Measurements from ENCODE around the gene TTLL9. TPM values are rescaled to one million over a fixed set of nuclear protein-coding genes. Genes with fewer than 3 reads are reported as not detected.

Gene TTLL9
- polyA plus RNA-seq, 1 experiment = 0.11 TPM

- POLR2A ChIA-PET = no interaction called here
- Histone ChIP-seq H3K36me3 (ENCODE audit: control insufficient read depth, insufficient read depth, low read length) (no peaks in the 10 kb centered on the region), H3K4me3 (ENCODE audit: low read depth, low read length) (no peak overlapping the region), H3K27me3 (ENCODE audit: control insufficient read depth, insufficient read depth, low read length) (no peaks in the 10 kb centered on the region; the same call in 1 of the 2 replicates)
- DNase-seq (ENCODE audit: low read depth) = no peak
- CTCF ChIA-PET = no interaction called here
- no peak for TF ChIP-seq CTCF (IDR thresholded peaks at IDR 0.05; ENCODE audit: insufficient read depth, low read depth, low read length)
Measured at GRCh38 chr20:31933698-31934097, 63.3 kb downstream of the TTLL9 start.

GRCh38 chr20:31934491-31934890 is 64.1 kb downstream of the TTLL9 start:
- CTCF ChIA-PET = no interaction called here
- POLR2A ChIA-PET = no interaction called here
- no peak for DNase-seq (ENCODE audit: low read depth)
- TF ChIP-seq CTCF (IDR thresholded peaks at IDR 0.05; ENCODE audit: insufficient read depth, low read depth, low read length) = no peak
- Histone ChIP-seq H3K27me3 (ENCODE audit: control insufficient read depth, insufficient read depth, low read length) (no peaks in the 10 kb centered on the region; the same call in 1 of the 2 replicates), H3K4me3 (ENCODE audit: low read depth, low read length) (no peak overlapping the region), H3K36me3 (ENCODE audit: control insufficient read depth, insufficient read depth, low read length) (no peaks in the 10 kb centered on the region)

- Histone ChIP-seq H3K36me3 (ENCODE audit: control insufficient read depth, insufficient read depth, low read length) (no peaks in the 10 kb centered on the region), H3K27me3 (ENCODE audit: control insufficient read depth, insufficient read depth, low read length) (no peaks in the 10 kb centered on the region; the same call in 1 of the 2 replicates), H3K4me3 (ENCODE audit: low read depth, low read length) (no peak overlapping the region)
- ChIA-PET POLR2A (no interaction called here), CTCF (interaction anchor here (1.2 kb wide), 1 partner anchor 16 kb away, joined by 4 read pairs; no protein-coding TSS in a partner anchor)
- DNase-seq (ENCODE audit: low read depth) = no peak
- no peak for TF ChIP-seq CTCF (IDR thresholded peaks at IDR 0.05; ENCODE audit: insufficient read depth, low read depth, low read length)
Measured at GRCh38 chr20:31934968-31935764, 64.7 kb downstream of the TTLL9 start.

GRCh38 chr20:31936420-31936819 is 66.0 kb downstream of the TTLL9 start:
- no peak for TF ChIP-seq CTCF (IDR thresholded peaks at IDR 0.05; ENCODE audit: insufficient read depth, low read depth, low read length)
- no peaks in the 10 kb centered on the region; the same call in 1 of the 2 replicates for H3K27me3 ChIP-seq (ENCODE audit: control insufficient read depth, insufficient read depth, low read length)
- POLR2A ChIA-PET = no interaction called here
- DNase-seq (ENCODE audit: low read depth) = no peak
- H3K36me3 ChIP-seq (ENCODE audit: control insufficient read depth, insufficient read depth, low read length) = no peaks in the 10 kb centered on the region
- CTCF ChIA-PET = interaction anchor here (2.1 kb wide), 1 partner anchor 15 kb away, joined by 7 read pairs; the partner anchor contains the start of gene PDRG1
- H3K4me3 ChIP-seq (ENCODE audit: low read depth, low read length) = no peak overlapping the region

GRCh38 chr20:31937820-31938219 is 67.4 kb downstream of the TTLL9 start:
- no peak for TF ChIP-seq CTCF (IDR thresholded peaks at IDR 0.05; ENCODE audit: insufficient read depth, low read depth, low read length)
- CTCF ChIA-PET = interaction anchor here (1.4 to 2.1 kb wide), 2 partner anchors 14 to 114 kb away, joined by 4 to 7 read pairs; partner anchors contain the start of gene PDRG1
- Histone ChIP-seq H3K36me3 (ENCODE audit: control insufficient read depth, insufficient read depth, low read length) (no peaks in the 10 kb centered on the region), H3K4me3 (ENCODE audit: low read depth, low read length) (no peak overlapping the region), H3K27me3 (ENCODE audit: control insufficient read depth, insufficient read depth, low read length) (no peaks in the 10 kb centered on the region; the same call in 1 of the 2 replicates)
- DNase-seq (ENCODE audit: low read depth) = no peak
- POLR2A ChIA-PET = interaction anchor here (0.6 kb wide), 1 partner anchor 110 kb away, joined by 3 read pairs; no protein-coding TSS in a partner anchor

Measured in BJ (cell line).